HG03060 (cell line): Measurements from ENCODE around the gene CORO2B.
"Not testable (repeated sequence)": the region's sequence is repeated elsewhere in the genome, so short reads cannot be mapped to it uniquely, and the experiment has no call there.

Experiments
- ATAC-seq: cut with Tn5 transposase; IDR thresholded peaks from one replicate; pipeline ENCODE4 v1.9.1; 2021; ENCODE audit warnings: low read depth, moderate number of reproducible peaks; ENCODE audit not compliant: unreplicated experiment

The CORO2B gene

GRCh38 chr15:68751622-68752021 lies 172.8 kb downstream of the CORO2B start:
- ATAC-seq, result no peak

- ATAC-seq, result no peak
These were observed 176.9 kb downstream of the CORO2B start for GRCh38 chr15:68755731-68756130.

GRCh38 chr15:68759982-68760579 lies 181.3 kb downstream of the CORO2B start:
- ATAC-seq, result not testable (repeated sequence)

GRCh38 chr15:68763063-68763462 lies 184.3 kb downstream of the CORO2B start:
- ATAC-seq, result no peak

GRCh38 chr15:68764090-68764489 lies 185.3 kb downstream of the CORO2B start:
- no peak for ATAC-seq

GRCh38 chr15:68765602-68766368 lies 187.0 kb downstream of the CORO2B start:
- ATAC-seq, result no peak

- no peak for ATAC-seq
These were observed 189.0 kb downstream of the CORO2B start for GRCh38 chr15:68767833-68768232.

GRCh38 chr15:68768321-68768720 lies 189.5 kb downstream of the CORO2B start:
- ATAC-seq, result no peak

- ATAC-seq, result no peak
These were observed 190.9 kb downstream of the CORO2B start for GRCh38 chr15:68769702-68770101.

- ATAC-seq, result no peak
These were observed 191.4 kb downstream of the CORO2B start for GRCh38 chr15:68770216-68770615.

- no peak for ATAC-seq
These were observed 194.2 kb downstream of the CORO2B start for GRCh38 chr15:68773036-68773435.

GRCh38 chr15:68774120-68774519 lies 195.3 kb downstream of the CORO2B start:
- ATAC-seq, result no peak

GRCh38 chr15:68774521-68775235 lies 195.9 kb downstream of the CORO2B start:
- no peak for ATAC-seq

GRCh38 chr15:68775236-68775577 lies 196.4 kb downstream of the CORO2B start:
- ATAC-seq, result no peak

GRCh38 chr15:68775671-68776476 lies 197.1 kb downstream of the CORO2B start:
- no peak for ATAC-seq

GRCh38 chr15:68776477-68777270 lies 197.9 kb downstream of the CORO2B start:
- no peak for ATAC-seq
